Bronchial epithelial cell (primary cell): ENCODE measurements around the gene MAP3K7. TPM values are rescaled to one million over a fixed set of nuclear protein-coding genes. Genes with fewer than 3 reads are reported as not detected.

ENCODE experiments used
- DNase-seq: peaks from one replicate; pipeline ENCODE4 v3.0.0-alpha.2; 2010; ENCODE audit warnings: low read depth
- FAIRE-seq: peaks from 2 replicates; lab custom pipeline; 2011; peaks lifted over from hg19 to GRCh38; lab: Jason Lieb, UNC
- H3K27me3 ChIP-seq: 2 replicates; pipeline ENCODE4 v1.5.1; 2011; ENCODE audit warnings: low read length; ENCODE audit not compliant: control insufficient read depth, insufficient read depth
- H3K36me3 ChIP-seq: 2 replicates; pipeline ENCODE4 v1.5.1; 2011; ENCODE audit warnings: low read length; ENCODE audit not compliant: control insufficient read depth, insufficient read depth
- H3K4me3 ChIP-seq: 2 replicates; pipeline ENCODE4 v1.5.1; 2011; ENCODE audit warnings: mild to moderate bottlenecking, low read depth, low read length, control low read depth
- total RNA-seq: library from RNA; depleted of rRNA; stranded (reverse); fragments of >200 nt; gene quantifications from 2 replicates; pipeline ENCODE4 v1.2.1, GENCODE V29; 2014
- TF ChIP-seq, protein P1 (sequence below): IDR thresholded peaks from 2 replicates; pipeline ENCODE4 v1.5.1; 2011; ENCODE audit warnings: mild to moderate bottlenecking, moderate library complexity, low read length, control low read depth, inconsistent platforms; ENCODE audit not compliant: insufficient read depth, severe bottlenecking

Gene MAP3K7
- total RNA-seq, 1 donor from 2014 or later: 27.6 TPM

DNA sequence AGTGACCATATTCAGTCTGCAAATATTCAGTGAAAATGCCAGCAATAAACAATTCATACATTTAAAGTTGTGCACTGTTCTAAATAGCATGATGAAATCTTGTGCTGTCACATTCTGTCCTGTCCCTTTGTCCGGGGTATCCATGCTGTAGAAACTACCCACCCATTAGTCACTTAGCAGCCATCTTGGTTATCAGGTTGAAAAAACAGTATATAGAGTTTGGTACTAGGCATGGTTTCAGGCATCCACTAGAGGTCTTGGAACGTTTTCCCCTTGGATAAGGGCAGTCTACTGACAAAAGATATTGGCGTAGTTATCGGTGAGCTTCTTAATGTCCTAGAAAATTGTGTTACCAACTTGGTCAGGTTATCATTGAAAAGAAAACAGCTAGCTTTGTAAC, 12.3 kb upstream of the MAP3K7 start:
- TF ChIP-seq, protein P1, sequence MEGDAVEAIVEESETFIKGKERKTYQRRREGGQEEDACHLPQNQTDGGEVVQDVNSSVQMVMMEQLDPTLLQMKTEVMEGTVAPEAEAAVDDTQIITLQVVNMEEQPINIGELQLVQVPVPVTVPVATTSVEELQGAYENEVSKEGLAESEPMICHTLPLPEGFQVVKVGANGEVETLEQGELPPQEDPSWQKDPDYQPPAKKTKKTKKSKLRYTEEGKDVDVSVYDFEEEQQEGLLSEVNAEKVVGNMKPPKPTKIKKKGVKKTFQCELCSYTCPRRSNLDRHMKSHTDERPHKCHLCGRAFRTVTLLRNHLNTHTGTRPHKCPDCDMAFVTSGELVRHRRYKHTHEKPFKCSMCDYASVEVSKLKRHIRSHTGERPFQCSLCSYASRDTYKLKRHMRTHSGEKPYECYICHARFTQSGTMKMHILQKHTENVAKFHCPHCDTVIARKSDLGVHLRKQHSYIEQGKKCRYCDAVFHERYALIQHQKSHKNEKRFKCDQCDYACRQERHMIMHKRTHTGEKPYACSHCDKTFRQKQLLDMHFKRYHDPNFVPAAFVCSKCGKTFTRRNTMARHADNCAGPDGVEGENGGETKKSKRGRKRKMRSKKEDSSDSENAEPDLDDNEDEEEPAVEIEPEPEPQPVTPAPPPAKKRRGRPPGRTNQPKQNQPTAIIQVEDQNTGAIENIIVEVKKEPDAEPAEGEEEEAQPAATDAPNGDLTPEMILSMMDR: no peak
- Histone ChIP-seq H3K36me3 (no peaks in the 10 kb centered on the region), H3K27me3 (peaks cover 2% of the 10 kb centered on the region), H3K4me3 (no peak overlapping the region)
- FAIRE-seq (no peak), DNase-seq (no peak)

- no peak for FAIRE-seq
- DNase-seq: no peak
- Histone ChIP-seq H3K27me3 (peaks cover 2% of the 10 kb centered on the region), H3K36me3 (no peaks in the 10 kb centered on the region), H3K4me3 (no peak overlapping the region)
- TF ChIP-seq, protein P1: no peak
These were observed 11.5 kb upstream of the MAP3K7 start for GRCh38 chr6:90598192-90598951.

GRCh38 chr6:90596967-90597539, 10.2 kb upstream of the MAP3K7 start:
- Histone ChIP-seq H3K36me3 (no peaks in the 10 kb centered on the region), H3K27me3 (peaks cover 2% of the 10 kb centered on the region), H3K4me3 (no peak overlapping the region)
- DNase-seq (no peak), FAIRE-seq (no peak)
- TF ChIP-seq, protein P1: no peak

DNA sequence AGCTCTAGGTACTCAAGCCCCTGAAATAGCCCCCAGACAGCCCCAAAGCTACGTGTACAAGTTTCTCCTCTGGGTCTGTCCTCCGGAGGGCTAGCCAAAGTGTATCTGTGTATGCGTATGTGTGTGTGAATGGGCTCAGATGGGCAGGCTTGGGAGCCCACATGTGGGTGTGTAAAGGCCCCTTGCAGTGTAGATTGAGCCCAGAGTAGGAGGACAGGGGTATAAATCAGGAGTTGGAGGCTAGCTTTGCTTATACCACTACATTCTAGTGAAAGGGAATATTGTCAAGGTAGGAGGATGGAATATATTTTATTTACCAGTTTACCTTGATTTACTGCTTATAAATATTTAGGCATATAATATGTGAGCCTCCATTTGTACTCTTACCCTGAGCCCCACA, 9.0 kb upstream of the MAP3K7 start:
- H3K36me3 ChIP-seq: no peaks in the 10 kb centered on the region
- no peak overlapping the region for H3K4me3 ChIP-seq
- DNase-seq: no peak
- FAIRE-seq: no peak
- TF ChIP-seq, protein P1: no peak
- H3K27me3 ChIP-seq: no peaks in the 10 kb centered on the region

DNA sequence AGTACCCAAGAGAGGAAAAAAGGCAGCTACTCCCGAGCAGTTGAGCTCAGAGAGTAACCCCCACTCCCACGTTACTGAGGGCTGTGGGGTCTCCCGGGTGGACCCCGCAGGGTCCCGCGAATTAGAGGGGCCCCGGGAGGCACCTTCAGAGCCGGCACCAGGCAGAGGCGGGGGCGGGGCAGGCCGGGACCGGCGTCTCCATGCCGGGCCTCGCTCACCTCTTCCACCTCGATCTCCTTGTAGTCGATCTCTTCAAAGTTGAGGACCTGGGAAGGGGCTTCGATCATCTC, 381 bp downstream of the MAP3K7 start:
- FAIRE-seq (no peak), DNase-seq (no peak)
- Histone ChIP-seq H3K4me3 (peak overlapping the region; percentile 94), H3K36me3 (no peaks in the 10 kb centered on the region), H3K27me3 (no peaks in the 10 kb centered on the region)
- TF ChIP-seq, protein P1: no peak

- TF ChIP-seq, protein P1: no peak
- DNase-seq: no peak
- H3K27me3 ChIP-seq: no peaks in the 10 kb centered on the region
- no peak for FAIRE-seq
- H3K36me3 ChIP-seq: no peaks in the 10 kb centered on the region
- H3K4me3 ChIP-seq: no peak overlapping the region
These were observed 2.1 kb downstream of the MAP3K7 start for GRCh38 chr6:90584636-90585255.
